AG09319 (cell line): Measurements from ENCODE around the gene ZDHHC4.

Experiments used
- DNase-seq: peaks from one replicate; pipeline ENCODE4 v3.0.0-alpha.2; 2010; ENCODE audit warnings: low read depth; ENCODE audit errors: extremely low read depth
- CTCF ChIP-seq: IDR thresholded peaks from 2 replicates; pipeline ENCODE4 v1.5.1; 2011; ENCODE audit warnings: low read depth, mild to moderate bottlenecking, inconsistent platforms, low read length, moderate library complexity

ZDHHC4 gene

DNA sequence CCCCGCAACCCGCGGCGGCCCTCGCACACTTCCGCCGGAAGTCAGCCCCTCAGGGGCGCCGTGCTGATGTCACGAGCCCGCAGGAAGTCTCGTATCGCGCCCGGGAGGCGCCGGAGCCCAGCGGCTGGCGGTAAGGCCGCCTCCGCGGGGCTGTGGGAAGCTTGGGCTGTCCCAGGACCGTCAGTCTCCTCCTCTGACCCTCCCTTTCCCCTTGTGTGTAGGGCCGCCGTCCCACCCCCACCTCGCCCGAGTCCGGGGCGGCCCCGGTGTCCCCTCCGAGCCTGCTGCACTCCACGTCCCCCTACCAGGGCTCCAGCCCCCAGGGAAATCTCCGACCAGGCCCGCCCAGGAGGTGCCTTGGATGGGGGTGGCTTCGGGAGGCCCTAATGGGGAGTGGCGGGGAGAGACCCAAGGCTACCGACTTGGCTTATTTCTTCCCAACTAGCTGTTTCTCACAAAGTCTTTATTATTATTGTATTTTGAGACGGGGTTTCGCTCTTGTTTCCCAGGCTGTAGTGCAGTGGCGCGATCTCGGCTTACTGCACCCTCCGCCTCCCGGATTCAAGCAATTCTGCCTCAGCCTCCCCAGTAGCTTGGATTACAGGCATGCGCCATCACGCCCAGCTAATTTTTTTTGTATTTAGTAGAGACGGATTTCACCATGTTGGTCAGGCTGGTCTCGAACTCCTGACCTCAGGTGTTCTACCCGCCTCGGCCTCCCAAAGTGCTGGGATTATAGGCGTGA lies at the start of gene ZDHHC4:
ZDHHC4 (plus strand) TSS at position 86 of the 745 bp plus-strand sequence. CDS start 3,108 bp downstream, outside the sequence.
- DNase-seq = peak; percentile 64
- TF ChIP-seq CTCF = no peak

DNA sequence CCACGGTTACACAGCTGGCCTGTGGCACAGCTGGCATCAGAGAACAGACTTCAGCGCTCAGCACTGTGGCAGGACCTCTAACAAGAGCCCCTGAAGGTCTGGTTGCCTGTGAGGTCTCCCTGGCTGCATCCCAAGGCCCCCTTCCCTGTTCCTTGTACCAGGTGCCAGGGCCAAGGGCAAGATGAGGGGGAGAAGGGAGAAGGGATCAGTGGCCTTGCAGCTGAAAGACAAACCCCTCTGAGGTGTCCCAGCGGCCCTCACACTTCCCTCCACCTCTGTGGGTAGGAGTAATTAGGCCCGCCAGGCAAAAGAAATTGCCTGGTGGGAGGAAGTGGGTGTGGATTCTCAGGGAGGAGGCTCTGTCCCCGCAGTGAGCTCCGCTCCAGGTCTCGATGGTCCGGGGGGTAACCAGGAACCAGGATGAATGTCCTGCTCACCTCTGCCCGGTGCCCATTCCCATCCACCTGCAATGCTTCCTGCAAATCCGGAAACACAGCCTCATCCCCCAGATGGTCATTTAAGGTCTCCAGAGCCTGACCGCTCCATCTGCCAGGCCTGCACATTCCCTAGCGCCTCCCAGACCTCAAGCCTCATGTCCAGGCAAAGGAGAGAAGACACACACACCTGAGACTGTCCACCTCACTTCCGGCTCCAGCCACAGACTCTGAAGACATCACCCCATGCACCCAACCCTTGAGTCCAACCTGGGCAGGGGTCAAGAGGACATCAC lies 48.7 kb upstream of the ZDHHC4 start:
- no peak for DNase-seq
- no peak for TF ChIP-seq CTCF

- DNase-seq = no peak
- no peak for TF ChIP-seq CTCF
These were observed 47.6 kb upstream of the ZDHHC4 start for GRCh38 chr7:6529643-6530042.

- DNase-seq = no peak
- TF ChIP-seq CTCF = no peak
These were observed 46.4 kb upstream of the ZDHHC4 start for GRCh38 chr7:6530626-6531491.

DNA sequence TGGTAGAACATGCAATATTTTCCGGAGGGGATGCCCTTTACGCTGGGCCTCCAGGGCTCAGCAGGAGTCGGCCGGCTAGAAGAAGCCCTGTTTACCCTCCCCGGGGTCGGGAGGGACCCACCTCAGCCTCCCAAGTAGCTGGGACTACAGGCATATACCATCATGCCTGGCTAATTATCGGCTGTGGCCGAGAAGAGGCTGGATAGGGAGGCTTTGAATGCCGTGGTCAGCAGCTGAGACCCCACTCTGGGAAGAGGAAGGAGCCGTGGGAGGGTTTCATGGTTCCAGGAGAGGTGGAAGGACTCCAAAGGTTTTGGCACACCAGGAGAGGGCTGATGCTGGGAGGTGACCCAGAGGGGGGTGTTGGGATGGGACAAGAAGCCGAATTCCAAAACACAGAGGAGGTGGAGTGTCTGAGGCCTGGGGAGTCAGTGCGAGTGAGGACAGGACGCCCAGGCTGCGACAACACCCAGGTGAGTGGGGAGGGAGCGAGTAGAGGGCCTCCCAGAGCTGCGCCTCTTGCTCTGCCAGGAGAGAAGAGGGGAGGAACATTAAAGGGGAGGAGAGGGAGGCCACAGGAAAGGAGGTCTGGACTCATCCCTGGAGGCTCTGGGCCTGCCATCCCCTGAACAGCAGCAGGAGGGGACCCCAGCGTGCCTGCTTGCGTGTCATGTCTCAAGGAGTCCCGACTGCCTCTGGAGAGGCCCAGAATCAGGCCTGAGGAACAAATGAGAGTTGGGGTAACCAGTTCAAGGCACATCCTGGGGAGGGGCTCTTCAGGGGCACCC lies 45.6 kb upstream of the ZDHHC4 start:
- DNase-seq = no peak

GRCh38 chr7:6532516-6532915 lies 44.7 kb upstream of the ZDHHC4 start:
- no peak for TF ChIP-seq CTCF
- no peak for DNase-seq

More for the DNA sequence above, 45.6 kb upstream of the ZDHHC4 start:
- TF ChIP-seq CTCF = no peak
